Measurements from ENCODE around the gene EHMT2. TPM values are rescaled to one million over a fixed set of nuclear protein-coding genes. Genes with fewer than 3 reads are reported as not detected.
"Not testable (repeated sequence)": the region's sequence is repeated elsewhere in the genome, so short reads cannot be mapped to it uniquely, and the experiment has no call there.

The EHMT2 gene
- total RNA-seq, 1 donor from 2014 or later, result 53.4 TPM

GRCh38 chr6:31874084-31874670 lies 23.3 kb downstream of the EHMT2 start:
- H3K27ac Mint-ChIP-seq (ENCODE audit: unreplicated experiment), result peak overlapping the region; percentile 28
- DNase-seq (ENCODE audit: low spot score), result no peak
- no peaks in the 10 kb centered on the region for H3K27me3 Mint-ChIP-seq (ENCODE audit: unreplicated experiment)
- H3K4me1 Mint-ChIP-seq (ENCODE audit: unreplicated experiment), result peaks cover 4% of the 10 kb centered on the region
- no peaks in the 10 kb centered on the region for H3K9me3 Mint-ChIP-seq (ENCODE audit: unreplicated experiment)
- peaks cover 3% of the 10 kb centered on the region for H3K36me3 Mint-ChIP-seq (ENCODE audit: low read depth, unreplicated experiment)
- H3K4me3 Mint-ChIP-seq (ENCODE audit: unreplicated experiment), result no peak overlapping the region
- TF ChIP-seq CTCF (IDR thresholded peaks at IDR 0.05; ENCODE audit: unreplicated experiment), result no peak

GRCh38 chr6:31871046-31871659 lies 26.3 kb downstream of the EHMT2 start:
- Mint-ChIP-seq H3K4me1 (ENCODE audit: unreplicated experiment) (peaks cover 4% of the 10 kb centered on the region), H3K27me3 (ENCODE audit: unreplicated experiment) (no peaks in the 10 kb centered on the region), H3K27ac (ENCODE audit: unreplicated experiment) (no peak overlapping the region), H3K4me3 (ENCODE audit: unreplicated experiment) (no peak overlapping the region), H3K9me3 (ENCODE audit: unreplicated experiment) (no peaks in the 10 kb centered on the region), H3K36me3 (ENCODE audit: low read depth, unreplicated experiment) (peaks cover 3% of the 10 kb centered on the region)
- TF ChIP-seq CTCF (IDR thresholded peaks at IDR 0.05; ENCODE audit: unreplicated experiment), result no peak
- DNase-seq (ENCODE audit: low spot score), result no peak

GRCh38 chr6:31870385-31870921 lies 27.0 kb downstream of the EHMT2 start:
- H3K4me3 Mint-ChIP-seq (ENCODE audit: unreplicated experiment), result no peak overlapping the region
- H3K27me3 Mint-ChIP-seq (ENCODE audit: unreplicated experiment), result peaks cover 3% of the 10 kb centered on the region
- no peak for DNase-seq (ENCODE audit: low spot score)
- TF ChIP-seq CTCF (IDR thresholded peaks at IDR 0.05; ENCODE audit: unreplicated experiment), result no peak
- peaks cover 4% of the 10 kb centered on the region for H3K4me1 Mint-ChIP-seq (ENCODE audit: unreplicated experiment)
- no peaks in the 10 kb centered on the region for H3K9me3 Mint-ChIP-seq (ENCODE audit: unreplicated experiment)
- H3K36me3 Mint-ChIP-seq (ENCODE audit: low read depth, unreplicated experiment), result peaks cover 3% of the 10 kb centered on the region
- H3K27ac Mint-ChIP-seq (ENCODE audit: unreplicated experiment), result no peak overlapping the region

- peaks cover 3% of the 10 kb centered on the region for H3K36me3 Mint-ChIP-seq (ENCODE audit: low read depth, unreplicated experiment)
- no peak overlapping the region for H3K27ac Mint-ChIP-seq (ENCODE audit: unreplicated experiment)
- H3K27me3 Mint-ChIP-seq (ENCODE audit: unreplicated experiment), result peaks cover 5% of the 10 kb centered on the region
- H3K4me3 Mint-ChIP-seq (ENCODE audit: unreplicated experiment), result no peak overlapping the region
- TF ChIP-seq CTCF (IDR thresholded peaks at IDR 0.05; ENCODE audit: unreplicated experiment), result no peak
- H3K4me1 Mint-ChIP-seq (ENCODE audit: unreplicated experiment), result peaks cover 4% of the 10 kb centered on the region
- no peak for DNase-seq (ENCODE audit: low spot score)
- H3K9me3 Mint-ChIP-seq (ENCODE audit: unreplicated experiment), result no peaks in the 10 kb centered on the region
Measured at GRCh38 chr6:31869343-31869742, 28.2 kb downstream of the EHMT2 start.

- not testable (repeated sequence) for H3K4me1 Mint-ChIP-seq (ENCODE audit: unreplicated experiment); H3K27ac Mint-ChIP-seq (ENCODE audit: unreplicated experiment); H3K27me3 Mint-ChIP-seq (ENCODE audit: unreplicated experiment); H3K9me3 Mint-ChIP-seq (ENCODE audit: unreplicated experiment); DNase-seq (ENCODE audit: low spot score); H3K4me3 Mint-ChIP-seq (ENCODE audit: unreplicated experiment); H3K36me3 Mint-ChIP-seq (ENCODE audit: low read depth, unreplicated experiment)
Measured at GRCh38 chr6:31868658-31868971, 28.9 kb downstream of the EHMT2 start.
